Measurements from ENCODE around the gene NR4A1. TPM values are rescaled to one million over a fixed set of nuclear protein-coding genes. Genes with fewer than 3 reads are reported as not detected.

The NR4A1 gene
- total and polyA plus RNA-seq, 2 of the 13 experiments (the other 11 are each of a cell fraction or from before 2014, with no cell fraction given): 5.7 to 15.2 TPM

DNA sequence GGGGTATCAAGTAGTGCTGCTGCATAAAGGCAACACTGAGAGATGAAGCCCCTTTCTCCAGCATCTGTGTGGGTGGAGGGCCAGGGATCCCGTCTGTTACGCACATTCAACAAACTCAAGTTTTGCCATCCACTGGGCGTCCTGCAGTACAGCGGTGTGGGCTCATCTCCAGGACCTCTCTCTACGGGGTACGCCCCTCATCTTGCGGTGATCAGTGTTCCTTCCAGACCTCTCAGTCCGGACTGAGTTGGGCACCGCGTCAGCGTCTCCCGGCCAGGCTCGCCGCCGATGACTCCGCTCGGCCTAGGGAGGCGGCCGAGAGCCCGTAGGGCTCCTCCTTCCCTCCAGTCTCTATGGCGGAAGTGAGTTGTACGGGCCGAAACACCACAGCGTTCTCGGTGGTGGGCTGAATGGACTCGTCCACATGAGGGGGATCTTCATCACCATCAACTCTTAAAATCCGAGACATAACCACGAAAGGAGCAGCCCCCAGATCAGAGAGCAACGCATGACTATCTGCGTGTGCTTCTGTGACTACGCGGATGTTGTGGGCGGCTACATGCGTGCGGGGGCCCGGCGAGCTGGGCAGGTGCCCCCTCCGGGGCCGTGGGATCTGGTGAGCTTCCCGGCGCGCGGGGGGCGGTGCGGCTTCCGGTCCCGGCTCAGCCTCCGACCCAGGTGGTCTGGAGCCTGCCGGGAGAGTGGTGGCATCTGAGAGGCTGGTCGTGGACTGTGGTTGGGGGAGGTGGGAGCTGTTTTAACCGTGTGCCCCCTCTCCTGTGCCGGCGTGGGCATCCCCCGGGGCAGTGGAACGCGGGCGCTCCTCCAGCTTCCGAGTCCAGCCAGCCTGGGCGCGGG is 18.3 kb downstream of the NR4A1 start, which contains the start of gene ATG101 (continued):
- TF ChIP-seq, protein P1, sequence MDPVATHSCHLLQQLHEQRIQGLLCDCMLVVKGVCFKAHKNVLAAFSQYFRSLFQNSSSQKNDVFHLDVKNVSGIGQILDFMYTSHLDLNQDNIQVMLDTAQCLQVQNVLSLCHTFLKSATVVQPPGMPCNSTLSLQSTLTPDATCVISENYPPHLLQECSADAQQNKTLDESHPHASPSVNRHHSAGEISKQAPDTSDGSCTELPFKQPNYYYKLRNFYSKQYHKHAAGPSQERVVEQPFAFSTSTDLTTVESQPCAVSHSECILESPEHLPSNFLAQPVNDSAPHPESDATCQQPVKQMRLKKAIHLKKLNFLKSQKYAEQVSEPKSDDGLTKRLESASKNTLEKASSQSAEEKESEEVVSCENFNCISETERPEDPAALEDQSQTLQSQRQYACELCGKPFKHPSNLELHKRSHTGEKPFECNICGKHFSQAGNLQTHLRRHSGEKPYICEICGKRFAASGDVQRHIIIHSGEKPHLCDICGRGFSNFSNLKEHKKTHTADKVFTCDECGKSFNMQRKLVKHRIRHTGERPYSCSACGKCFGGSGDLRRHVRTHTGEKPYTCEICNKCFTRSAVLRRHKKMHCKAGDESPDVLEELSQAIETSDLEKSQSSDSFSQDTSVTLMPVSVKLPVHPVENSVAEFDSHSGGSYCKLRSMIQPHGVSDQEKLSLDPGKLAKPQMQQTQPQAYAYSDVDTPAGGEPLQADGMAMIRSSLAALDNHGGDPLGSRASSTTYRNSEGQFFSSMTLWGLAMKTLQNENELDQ (CRISPR knock-in tag; IDR thresholded peaks at IDR 0.05; ENCODE audit: borderline replicate concordance): no peak
- TF ChIP-seq, protein P2, sequence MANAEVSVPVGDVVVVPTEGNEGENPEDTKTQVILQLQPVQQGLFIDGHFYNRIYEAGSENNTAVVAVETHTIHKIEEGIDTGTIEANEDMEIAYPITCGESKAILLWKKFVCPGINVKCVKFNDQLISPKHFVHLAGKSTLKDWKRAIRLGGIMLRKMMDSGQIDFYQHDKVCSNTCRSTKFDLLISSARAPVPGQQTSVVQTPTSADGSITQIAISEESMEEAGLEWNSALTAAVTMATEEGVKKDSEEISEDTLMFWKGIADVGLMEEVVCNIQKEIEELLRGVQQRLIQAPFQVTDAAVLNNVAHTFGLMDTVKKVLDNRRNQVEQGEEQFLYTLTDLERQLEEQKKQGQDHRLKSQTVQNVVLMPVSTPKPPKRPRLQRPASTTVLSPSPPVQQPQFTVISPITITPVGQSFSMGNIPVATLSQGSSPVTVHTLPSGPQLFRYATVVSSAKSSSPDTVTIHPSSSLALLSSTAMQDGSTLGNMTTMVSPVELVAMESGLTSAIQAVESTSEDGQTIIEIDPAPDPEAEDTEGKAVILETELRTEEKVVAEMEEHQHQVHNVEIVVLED (CRISPR knock-in tag; IDR thresholded peaks at IDR 0.05; ENCODE audit: borderline replicate concordance): peak; percentile 68; the same call in 1 of the 2 replicates
- TF ChIP-seq ZBTB7B (CRISPR knock-in tag; IDR thresholded peaks at IDR 0.05): peak; percentile 67
- no peak for TF ChIP-seq ZNF883 (CRISPR knock-in tag; IDR thresholded peaks at IDR 0.05; ENCODE audit: not compliant biosample characterization)
- peak; percentile 28; the same call in 1 of the 2 replicates for TF ChIP-seq NKX3-1 (CRISPR knock-in tag; IDR thresholded peaks at IDR 0.05)
- TF ChIP-seq MEIS1 (CRISPR knock-in tag; IDR thresholded peaks at IDR 0.05; ENCODE audit: borderline replicate concordance): peak; percentile 50; the same call in 1 of the 2 replicates
- TF ChIP-seq MAZ (IDR thresholded peaks at IDR 0.05; ENCODE audit: borderline replicate concordance, low read depth, low read length): peak; percentile 91
- TF ChIP-seq MAZ (CRISPR knock-in tag; IDR thresholded peaks at IDR 0.05; ENCODE audit: low read depth): peak; percentile 87
- TF ChIP-seq, protein P3, sequence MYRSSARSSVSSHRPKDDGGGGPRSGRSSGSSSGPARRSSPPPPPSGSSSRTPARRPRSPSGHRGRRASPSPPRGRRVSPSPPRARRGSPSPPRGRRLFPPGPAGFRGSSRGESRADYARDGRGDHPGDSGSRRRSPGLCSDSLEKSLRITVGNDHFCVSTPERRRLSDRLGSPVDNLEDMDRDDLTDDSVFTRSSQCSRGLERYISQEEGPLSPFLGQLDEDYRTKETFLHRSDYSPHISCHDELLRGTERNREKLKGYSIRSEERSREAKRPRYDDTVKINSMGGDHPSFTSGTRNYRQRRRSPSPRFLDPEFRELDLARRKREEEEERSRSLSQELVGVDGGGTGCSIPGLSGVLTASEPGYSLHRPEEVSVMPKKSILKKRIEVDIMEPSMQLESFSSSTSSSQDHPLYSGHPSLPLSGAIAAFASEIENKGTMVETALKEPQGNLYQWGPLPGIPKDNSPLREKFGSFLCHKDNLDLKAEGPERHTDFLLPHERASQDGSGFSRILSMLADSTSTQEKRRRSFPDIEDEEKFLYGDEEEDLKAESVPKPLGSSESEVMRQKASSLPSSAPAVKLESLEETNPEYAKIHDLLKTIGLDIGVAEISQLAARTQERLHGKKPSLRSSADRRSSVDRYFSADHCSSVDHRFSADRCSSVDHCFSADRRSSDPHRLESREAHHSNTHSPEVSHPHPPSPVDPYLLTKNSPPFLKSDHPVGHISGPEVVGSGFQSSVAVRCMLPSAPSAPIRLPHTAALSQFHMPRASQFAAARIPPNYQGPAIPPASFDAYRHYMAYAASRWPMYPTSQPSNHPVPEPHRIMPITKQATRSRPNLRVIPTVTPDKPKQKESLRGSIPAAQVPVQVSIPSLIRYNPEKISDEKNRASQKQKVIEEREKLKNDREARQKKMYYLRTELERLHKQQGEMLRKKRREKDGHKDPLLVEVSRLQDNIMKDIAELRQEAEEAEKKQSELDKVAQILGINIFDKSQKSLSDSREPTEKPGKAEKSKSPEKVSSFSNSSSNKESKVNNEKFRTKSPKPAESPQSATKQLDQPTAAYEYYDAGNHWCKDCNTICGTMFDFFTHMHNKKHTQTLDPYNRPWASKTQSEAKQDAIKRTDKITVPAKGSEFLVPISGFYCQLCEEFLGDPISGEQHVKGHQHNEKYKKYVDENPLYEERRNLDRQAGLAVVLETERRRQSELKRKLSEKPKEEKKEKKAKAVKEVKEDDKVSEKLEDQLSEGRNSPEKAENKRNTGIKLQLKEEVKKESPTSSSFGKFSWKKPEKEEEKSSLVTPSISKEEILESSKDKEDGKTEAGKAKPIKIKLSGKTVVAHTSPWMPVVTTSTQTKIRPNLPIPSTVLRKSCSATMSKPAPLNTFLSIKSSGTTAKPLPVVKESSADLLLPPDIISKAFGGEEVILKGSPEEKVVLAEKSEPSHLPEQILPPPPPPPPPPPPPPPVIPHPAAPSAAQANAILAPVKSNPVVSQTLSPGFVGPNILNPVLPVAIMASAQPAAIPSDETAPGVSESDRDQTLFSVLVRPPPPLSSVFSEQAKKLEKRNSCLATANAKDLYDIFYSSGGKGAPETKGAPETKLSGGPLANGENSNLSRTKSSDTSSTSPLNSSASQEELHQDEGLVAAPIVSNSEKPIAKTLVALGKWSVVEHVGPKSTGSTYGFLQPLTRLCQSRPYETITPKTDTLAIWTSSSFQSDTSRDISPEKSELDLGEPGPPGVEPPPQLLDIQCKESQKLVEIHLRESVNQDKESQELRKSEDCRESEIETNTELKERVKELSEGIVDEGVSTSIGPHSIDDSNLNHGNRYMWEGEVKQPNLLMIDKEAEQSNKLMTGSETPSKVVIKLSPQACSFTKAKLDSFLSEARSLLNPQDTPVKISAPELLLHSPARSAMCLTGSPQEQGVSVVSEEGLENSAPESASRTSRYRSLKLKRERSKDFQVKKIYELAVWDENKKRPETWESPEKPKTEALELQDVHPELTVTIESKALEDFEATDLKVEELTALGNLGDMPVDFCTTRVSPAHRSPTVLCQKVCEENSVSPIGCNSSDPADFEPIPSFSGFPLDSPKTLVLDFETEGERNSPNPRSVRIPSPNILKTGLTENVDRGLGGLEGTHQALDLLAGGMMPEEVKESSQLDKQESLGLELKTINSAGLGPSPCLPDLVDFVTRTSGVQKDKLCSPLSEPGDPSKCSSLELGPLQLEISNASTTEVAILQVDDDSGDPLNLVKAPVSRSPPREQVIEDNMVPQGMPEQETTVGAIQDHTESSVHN (CRISPR knock-in tag; IDR thresholded peaks at IDR 0.05): no peak
- TF ChIP-seq ZNF678 (CRISPR knock-in tag; IDR thresholded peaks at IDR 0.05): no peak
- TF ChIP-seq ZNF891 (CRISPR knock-in tag; IDR thresholded peaks at IDR 0.05): no peak; the same call in 1 of the 2 replicates

Data from HepG2 (cell line).